ENCODE measurements around the gene OXER1.

DNA sequence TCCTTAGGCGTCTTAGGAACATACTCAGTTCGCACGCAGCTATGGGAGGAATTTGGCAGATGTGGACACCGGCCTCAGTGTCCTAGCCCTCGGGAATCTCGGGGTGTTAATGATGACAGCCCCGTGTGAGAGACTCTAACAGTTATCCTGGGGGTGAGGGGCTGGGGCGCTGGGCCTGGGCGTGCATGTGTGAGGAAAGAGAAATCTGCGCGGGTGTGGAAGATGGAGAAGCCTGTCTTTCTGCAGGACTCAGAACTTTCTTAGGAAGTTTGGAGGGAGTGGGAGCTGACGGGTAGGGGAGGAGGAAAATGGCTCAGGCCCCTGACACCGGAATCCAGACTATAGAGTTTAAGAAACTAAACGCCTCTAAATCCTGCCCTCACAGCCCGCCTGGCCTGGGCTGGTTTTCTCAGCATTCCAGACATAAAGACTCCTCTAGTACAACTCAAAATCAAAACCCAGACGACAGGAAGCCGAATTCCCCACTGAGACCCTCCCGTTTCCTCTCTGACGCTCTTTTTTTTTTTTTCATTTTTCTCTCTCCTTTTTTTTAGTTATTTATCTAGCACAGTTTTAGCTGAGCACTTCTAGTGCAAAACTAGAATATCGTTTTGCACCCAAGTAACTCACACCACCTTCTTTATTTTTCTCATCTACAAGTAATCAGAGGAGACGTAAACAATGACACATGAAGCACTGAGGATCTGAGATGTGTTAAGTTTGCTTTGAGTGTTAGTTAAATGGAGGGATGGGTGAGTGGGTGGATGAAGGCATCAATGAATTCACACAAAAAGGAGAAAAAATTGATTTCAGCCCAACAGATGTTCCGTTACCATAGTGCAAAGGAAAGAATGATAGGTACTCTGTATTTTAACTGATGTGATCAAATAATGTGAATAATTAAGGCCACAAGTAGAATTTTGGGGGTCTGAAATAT lies 29.7 kb upstream of the OXER1 start:
- TF ChIP-seq, protein P1, sequence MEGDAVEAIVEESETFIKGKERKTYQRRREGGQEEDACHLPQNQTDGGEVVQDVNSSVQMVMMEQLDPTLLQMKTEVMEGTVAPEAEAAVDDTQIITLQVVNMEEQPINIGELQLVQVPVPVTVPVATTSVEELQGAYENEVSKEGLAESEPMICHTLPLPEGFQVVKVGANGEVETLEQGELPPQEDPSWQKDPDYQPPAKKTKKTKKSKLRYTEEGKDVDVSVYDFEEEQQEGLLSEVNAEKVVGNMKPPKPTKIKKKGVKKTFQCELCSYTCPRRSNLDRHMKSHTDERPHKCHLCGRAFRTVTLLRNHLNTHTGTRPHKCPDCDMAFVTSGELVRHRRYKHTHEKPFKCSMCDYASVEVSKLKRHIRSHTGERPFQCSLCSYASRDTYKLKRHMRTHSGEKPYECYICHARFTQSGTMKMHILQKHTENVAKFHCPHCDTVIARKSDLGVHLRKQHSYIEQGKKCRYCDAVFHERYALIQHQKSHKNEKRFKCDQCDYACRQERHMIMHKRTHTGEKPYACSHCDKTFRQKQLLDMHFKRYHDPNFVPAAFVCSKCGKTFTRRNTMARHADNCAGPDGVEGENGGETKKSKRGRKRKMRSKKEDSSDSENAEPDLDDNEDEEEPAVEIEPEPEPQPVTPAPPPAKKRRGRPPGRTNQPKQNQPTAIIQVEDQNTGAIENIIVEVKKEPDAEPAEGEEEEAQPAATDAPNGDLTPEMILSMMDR (optimal IDR thresholded peaks at IDR 0.05 in 1 of 3, IDR thresholded peaks at IDR 0.05 in 1 of 3, conservative IDR thresholded peaks at IDR 0.05 in 1 of 3; ENCODE audit: extremely low read depth in 1 of 3, insufficient read depth in 2 of 3, low read length in 3 of 3), result no peak
- TF ChIP-seq EZH2 (IDR thresholded peaks at IDR 0.05; ENCODE audit: low read length), result no peak
